Bone marrow (tissue), 2 donors: ENCODE data around the gene ITGB5.
"Not testable (repeated sequence)": the region's sequence is repeated elsewhere in the genome, so short reads cannot be mapped to it uniquely, and the experiment has no call there.

Source experiments
- DNase-seq, 2 donors: peaks; one replicate each; lab custom pipeline; 2025; lab: John Stamatoyannopoulos, UW

ITGB5 gene

DNA sequence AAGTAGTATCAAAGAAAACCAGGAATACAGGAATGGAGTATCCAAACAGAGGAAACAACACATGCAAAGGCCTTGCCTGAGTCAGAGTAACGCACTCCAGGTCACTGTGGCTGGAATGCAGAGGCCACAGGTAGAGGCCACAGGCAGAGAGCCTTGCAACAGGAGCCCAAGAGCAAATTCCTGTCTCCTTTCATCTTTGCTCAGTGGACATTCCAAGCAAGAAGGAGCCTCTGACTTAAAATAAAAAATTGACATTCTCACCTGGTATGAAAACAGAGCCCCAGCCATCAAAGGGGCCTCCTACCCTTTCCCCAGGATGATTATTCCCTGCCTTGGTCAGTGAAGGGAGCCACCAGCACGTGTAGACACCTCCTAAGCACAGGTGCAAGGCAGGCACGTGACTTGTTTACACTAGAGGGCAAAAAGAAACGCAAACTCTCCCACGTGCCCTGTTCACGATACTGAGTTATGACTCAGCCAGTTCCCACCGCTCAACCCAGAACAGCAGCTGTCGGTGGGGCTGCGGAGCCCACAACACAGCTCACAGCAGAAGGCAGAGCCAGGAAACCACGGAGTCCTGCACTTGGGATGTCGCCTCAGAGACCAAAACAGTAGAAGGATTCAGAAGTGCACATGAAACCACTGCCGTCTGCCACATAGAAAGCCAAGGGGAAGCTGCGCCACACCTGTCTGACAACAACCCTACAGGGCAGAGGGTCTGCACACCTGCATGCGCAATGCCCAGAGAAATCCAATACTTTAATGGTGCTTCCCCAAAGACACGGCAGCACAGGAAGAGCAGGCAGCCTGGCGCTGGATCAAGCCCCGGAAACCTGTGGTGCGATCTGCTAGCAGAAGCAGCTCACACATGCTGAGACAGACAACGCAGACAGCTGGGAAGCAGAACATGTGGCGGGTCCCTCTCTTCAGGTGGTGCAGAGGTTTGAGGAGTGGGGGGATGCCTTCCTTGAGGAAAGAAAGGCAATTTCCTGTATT, 52.1 kb downstream of the ITGB5 start:
- DNase-seq = peak in 1 of 2 donors; percentile 82

DNA sequence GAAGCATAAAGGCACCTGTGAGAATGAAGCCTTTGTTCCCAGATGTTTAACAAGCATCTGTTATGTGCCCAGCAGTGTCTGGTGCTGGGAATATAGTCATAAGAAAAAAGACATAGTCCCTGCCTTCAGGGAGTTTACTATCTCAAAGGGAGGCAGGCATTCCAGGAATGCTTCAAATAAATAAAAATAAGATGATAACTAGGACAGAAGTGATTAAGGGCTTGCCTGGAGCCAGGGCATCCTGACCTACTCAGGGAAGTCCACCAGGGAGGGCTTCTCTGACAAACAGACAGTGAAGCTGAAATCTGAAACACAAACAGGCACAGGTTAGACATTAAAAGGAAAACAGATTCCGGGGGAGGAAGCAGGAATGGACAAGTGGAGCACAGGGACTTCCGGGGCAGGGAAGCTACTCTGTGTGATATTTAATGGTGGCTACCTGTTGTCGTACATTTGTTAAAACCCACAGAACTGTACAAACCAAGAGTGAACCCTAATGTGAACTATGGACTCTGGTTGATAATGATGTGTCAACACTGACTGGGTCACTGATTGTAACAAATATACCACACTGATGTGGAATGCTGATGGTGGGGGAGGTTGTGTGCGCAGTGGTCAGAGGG, 53.3 kb downstream of the ITGB5 start:
- no peak for DNase-seq

DNA sequence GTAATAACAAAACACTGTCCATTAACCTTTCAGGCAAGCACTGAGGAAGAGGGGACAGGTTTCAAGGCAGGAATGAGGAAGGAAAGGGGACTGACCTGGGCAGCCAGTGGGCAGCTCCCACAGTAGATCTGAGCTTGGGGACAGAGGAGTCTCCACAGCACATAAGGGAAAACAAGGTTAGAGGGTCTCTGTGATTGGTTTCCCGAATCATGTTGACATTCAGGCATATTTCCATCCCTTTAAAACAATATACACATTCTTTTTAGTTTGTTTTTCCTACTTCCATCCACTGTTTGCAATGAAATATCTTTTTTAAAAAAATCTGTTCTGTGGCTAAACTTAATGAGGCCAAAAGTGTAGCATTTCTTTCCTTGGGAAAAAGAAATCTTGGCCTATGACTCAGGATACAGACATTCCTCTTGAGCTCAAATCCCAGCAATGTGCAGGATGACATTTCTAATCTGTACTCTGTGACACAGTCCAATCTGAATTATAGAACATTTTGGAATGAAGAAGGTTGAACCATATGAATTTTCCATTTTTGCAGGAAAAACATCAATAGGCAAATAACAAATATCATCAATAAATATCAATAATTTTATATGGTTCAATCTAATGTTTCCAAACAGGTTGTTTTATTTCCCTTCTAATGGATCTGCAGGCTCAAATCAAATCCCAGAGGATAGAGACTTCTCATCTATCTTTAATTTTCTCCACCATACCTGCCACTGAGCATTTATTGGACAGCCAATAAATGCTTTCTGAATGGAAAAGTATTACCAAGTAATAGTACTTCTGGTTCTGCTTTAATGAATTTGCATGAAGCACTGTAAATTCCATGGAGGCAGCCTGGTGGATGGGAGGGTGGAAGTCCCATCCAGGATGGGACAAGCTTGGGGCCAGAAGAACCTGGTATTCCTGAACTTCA, 54.1 kb downstream of the ITGB5 start:
- DNase-seq = no peak

DNA sequence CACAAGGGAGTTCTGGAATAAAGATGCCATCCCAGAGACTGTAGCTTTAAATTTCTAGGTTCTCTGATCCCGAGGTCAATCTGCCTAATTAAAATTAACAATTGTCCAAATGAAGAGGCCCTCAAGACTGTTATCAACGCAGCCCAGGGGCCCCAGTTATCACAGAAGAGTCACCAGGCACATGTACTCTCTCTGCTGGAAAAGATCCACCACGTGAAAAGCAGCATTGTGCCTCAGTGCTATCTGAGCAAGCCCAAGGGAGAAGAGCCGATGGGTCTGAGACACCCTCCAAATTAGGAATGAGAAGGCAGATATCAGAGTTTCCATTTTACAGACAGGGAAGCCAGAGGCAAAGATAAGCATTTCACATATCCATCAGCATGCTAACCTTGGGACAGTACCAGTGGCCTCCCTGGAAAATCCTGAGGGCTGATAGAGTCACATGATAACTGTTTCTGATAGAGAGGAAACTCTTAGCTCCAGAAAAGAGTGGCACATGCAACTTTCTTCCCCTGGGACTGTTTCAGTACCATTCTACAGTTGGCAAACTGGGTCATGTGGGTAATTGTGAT, 55.5 kb downstream of the ITGB5 start:
- no peak for DNase-seq

DNA sequence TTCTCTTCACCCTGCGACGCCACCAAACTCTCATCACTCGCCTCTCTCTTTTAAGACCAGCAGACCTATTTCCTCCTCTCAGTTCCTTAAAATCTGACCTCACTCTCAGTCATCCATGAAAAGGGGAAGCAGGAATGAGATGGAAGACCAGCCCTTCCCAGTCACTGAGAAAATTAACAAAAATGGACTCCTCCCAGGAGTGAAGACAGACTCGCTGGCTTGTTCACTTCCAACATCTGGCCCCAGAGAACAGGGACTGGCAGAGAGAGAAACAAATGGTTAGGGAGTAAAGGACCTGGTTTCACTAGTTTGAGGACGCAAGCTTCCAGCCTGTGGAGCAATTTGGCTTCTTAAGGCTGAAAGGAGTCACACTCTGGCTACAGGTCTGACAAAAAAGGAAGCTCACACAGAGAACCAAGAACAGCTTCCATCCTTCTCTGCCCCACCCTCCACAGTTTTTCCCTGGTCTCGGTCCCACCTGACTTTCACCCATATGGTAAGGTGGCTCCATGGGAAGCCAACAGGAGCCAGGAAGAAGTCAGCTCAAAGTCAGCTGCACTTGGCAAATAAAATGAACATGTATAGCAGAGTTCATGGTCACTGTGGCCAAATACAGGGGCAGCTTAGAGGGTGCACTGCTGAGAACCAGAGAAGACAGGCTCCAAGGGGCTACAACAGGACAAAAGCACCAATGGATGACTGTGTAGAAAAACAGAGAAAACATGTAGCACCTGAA, 57.2 kb downstream of the ITGB5 start:
- peak in 1 of 2 donors; percentile 19 for DNase-seq

DNA sequence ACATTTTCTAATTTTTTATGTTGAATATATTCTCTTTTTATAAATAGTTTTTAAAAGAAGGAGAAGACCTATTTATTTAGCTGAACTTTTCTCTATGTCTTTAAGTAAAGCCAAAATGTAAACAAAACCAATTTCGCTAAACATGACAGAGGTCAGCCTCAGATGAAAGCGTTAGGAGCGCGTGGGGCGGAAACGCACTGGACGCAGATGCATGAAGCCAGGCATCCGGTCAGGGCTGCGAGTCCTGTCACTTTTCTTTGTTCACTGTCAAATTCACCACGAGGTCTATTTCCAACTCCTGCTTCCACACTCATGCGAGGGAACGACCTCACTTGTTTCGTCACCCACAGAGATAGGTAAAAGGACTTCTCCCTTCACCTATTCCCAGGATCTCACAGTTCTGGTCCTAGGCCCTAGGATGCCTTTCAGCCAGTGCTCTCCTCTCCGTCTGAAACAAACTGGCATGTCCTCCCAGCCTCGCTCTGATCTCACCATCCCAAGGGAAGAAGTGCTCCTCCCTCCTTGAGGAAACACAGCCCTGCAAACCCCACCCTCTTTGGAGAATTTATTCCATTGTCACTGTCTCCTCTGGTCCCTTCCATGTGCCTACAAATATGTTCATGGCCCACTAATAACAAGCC, 57.9 kb downstream of the ITGB5 start:
- DNase-seq = no peak

DNA sequence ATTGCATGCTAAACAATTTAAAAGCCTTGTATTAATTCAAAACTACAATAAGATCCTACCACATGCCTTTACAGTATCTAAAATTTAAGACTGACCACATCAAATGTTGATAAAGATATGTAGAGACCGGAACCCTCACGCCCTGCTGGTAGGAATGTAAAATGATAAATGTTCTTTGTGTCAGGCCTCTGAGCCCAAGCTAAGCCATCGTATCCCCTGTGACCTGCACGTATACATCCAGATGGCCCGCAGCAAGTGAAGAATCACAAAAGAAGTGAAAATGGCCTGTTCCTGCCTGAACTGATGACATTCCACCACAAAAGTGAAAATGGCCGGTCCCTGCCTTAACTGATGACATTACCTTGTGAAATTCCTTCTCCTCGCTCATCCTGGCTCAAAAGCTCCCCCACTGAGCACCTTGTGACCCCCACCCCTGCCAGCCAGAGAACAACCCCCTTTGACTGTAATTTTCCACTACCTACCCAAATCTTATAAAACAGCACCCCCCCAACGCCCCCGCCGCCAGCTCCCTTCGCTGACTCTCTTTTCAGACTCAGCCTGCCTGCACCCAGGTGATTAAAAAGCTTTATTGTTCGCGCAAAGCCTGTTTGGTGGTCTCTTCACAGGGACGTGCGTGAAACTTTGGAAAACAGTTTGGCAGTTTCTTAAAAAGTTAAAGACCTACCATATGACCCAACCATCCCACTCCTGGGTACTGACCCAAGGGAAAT, 59.5 kb downstream of the ITGB5 start:
- DNase-seq = not testable (repeated sequence)

DNA sequence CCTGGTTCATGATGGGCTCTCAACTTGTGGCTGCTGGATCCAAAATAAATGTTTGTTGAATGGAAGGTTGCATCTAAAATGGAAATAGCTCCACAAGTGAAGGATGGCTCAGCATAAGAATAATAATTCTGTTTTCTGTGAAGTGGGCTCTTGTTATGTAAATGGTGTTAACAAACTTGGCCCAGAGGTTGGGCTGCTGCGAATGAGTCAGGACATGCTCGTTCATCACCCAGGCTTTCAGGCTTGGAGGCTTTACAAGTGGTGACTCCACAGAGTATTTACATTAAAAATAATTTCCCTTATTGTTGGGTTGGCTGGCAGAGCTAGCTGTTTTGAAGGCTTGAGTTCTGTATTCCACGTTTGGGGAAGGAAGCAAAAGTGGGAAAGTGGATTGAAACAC, 60.5 kb downstream of the ITGB5 start:
- no peak for DNase-seq

DNA sequence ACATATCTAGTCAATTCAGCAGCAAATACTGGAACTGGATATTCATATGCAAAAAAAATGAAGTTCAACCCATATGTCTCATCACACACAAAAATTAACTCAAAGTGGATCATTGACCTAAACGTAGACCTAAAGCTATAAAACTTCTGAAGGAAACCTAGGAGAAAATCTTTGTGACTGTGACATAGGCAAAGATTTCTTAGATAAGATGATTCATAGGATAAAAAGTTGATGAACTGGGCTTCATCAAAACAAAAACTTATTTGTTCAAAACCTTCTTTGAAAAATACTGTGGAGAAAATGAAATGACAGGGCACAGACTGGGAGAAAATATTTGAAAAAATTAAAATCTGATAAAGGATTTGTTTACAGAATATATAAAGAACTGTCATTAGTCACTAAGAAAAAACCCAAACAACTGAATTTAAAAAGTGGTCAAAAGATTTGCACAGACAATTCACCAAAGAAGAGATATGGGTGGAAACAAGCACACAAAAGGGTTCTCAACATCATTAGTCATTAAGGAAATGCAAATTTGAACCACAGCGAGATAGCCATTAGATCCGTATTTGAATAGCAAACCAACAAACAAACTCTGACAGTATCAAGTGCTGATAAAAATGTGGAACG, 62.8 kb downstream of the ITGB5 start:
- no peak for DNase-seq

DNA sequence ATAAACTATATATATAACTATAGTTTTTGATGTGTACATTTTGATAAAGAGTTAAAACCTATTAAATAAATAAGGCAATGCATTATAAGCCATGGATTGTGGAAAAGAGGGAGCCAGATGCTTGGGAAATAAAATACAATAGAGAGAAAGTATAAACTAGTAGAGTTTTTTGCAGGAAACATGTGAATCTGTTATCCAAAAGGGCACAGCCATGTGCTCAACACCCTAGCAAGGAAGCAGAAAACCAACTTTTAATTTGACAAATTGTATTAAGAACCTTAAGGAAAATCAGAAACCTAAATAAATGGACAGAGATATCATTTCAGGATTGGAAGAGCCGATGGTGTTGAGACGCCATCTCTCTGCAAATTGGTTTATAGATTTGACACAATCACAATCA, 63.5 kb downstream of the ITGB5 start:
- DNase-seq = no peak

DNA sequence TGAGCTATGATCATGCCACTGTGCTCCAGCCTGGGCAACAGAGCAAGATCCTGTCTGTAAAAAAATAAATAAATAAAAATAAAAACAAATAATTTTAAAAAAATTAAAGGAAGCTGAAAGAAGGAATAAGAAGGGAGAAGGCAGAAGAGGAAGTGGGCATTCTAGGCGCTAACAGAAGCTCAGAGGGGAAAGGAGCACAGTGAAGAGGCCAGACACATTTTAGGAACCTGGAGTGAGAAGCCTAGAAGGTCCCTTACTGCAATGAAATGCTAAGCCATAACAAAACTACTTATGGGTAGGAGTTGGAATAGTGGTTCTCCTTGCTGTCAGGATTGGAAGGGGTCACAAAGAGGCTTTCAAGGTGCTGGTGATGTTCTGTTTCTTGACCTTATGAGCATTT, 64.0 kb downstream of the ITGB5 start:
- no peak for DNase-seq

DNA sequence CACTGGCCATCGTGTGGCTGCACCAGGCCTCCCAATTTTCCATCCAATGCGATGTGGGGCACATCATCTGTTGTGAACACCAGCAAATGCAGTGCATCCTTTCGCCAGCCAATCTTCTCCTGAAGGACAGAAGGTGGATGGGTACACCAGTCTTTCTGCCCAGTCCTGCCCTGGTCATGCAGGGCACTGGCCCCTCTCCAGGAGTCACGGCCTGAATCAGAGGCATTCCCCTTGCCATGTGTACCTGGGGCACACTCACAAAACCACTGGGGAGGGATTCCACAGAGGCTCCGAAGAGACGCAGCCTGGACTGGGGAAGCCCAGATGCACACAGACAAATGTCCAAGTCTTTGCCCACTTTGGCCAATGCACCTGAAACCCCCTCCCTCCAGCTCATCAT, 65.8 kb downstream of the ITGB5 start:
- no peak for DNase-seq

DNA sequence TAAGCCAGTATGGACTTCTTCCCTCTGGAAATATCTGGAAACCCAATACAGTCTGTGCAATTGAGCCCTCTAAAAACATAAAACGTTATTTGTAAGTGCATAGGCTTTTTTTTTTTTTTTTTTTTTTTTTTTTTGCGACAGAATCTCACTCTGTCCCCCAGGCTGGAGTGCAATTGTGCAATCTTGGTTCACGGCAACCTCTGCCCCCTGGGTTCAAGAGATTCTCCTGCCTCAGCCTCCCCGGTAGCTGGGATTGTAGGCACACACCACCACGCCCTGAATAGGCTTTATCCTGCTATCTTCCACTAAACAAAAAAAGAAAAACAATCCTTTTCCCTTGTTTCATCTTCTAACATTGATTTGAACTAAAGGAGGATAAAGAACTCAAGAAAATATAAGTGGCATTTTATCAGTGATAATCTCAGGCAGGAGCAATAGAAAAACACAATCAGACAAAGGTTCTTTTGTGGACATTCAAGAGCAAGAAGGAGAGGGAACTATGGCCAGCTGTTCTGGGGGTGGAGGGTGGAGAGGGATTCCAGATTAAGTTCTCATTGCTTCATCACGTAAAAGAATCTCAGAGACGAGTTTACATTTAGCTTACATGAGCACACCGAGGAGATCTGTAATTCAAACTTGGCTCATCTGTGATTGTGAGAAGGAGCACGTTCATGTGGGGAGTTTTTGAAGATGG, 68.6 kb downstream of the ITGB5 start:
- no peak for DNase-seq

DNA sequence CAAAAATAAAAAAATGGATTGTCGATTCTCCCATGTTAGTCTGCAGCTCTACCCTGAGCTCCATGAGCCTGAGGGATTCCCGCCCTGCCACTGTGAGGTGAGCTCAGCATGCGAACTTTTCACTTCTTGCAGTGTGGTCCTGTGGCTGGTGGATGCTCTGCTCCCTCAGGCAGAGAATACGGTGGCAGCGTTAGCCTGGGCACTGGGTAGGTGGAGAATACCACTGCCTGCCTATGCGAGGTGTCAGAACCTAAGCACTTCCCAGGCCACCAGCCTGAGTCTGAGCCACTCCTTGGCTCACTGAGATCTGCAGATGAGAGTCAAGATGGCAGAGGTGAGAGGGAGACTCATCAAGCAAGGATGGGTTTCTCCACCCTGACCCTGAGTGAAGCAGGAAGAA, 70.1 kb downstream of the ITGB5 start:
- no peak for DNase-seq

DNA sequence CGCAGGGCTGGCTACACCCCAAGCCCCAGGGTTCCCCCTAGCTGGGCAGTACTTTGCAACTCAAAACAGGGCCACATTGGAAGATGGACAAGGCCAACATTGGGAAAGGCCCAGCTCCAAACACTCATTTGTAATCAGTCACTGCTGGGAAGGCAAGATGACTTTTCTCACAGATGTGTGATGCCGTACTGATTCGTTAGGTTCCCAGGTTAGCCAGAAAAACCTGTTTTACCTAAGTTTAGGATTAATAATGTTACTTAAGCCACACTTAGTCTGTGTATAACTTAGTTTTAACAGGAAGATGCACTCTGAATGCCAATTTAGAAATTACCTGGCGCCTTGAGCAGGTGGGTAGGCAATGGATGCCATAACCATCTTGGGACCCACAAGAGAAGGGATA, 71.0 kb downstream of the ITGB5 start:
- DNase-seq = no peak

DNA sequence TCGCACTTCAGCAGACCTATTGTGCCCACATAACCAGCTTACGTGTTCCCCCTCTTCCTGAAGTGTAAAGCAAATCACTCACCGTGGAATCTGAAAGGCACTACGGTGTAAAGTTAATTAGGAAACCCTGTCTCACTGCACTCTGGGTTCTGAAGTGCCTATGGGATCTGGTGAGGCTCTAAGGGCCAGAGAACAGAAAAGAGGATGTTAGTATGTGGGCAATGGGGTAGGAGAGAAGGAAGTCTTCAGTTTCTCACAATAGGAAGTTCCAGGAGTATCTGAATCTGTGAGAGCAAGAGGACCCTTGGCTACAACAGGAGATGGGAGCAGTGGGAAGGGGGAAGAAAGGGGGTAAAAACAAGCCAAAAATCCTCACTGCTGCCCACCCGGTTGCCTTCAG, 71.4 kb downstream of the ITGB5 start:
- DNase-seq = no peak

DNA sequence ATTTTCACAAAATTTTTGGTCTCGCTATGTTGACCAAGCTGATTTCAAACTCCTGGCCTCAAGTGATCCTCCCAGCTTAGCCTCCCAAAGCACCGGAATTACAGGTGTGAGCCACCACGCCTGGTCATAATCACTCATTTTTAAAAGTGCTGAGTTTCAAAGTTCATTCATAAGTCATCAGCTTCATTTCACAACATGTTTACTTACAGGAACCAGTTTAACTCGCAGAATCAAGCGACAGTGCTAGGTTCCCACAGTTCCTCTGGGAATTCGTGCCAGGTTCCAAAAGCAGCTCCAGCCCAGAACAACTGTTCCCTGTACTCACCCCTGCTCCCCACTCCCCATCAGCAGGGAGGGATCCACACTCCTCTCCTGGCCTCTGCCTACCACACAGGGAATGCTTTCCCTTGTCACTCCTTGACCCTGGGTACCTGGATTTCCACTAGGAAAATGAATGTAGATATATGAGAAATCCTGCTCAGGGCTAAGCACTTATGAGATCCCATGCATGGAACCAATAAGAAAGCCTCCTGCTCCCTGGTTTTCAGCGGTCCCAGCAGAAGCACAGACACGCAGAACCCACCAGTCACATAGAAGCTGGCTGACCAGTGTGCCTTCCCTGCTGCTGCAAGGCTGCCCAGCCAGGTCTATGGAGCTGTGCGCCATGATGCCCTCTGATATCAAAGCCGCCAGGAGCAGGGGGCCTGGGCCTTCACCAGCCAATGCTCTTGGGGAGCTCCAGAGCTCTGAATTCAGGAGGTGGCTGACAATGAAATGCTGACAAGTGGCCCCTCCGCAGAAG, 72.3 kb downstream of the ITGB5 start:
- DNase-seq = no peak

DNA sequence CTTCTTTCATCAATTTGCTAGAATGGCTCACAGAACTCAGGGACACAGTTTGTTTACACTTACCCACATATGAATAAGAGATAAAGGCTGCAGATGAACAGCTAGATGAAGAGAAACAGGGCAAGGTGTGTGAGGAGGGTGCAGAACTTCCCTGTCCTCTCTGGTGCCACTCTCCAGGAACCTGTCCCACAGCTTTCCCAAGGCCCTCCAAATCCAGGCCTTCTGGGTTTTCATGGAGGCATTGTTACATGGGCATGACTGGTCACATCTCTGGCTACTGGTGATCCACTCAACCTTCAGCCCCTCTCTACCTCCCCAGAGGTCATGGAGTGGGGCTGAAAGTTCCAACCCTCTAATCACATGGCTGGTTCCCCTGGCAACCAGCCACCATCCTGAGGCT, 73.6 kb downstream of the ITGB5 start:
- DNase-seq = no peak
